ENCODE results near the gene DNAH5. TPM values are rescaled to one million over a fixed set of nuclear protein-coding genes. Genes with fewer than 3 reads are reported as not detected.

The DNAH5 gene
- total RNA-seq, 6 experiments from 2014 or later: 1.2 to 16.2 (median 3.4) TPM

DNA sequence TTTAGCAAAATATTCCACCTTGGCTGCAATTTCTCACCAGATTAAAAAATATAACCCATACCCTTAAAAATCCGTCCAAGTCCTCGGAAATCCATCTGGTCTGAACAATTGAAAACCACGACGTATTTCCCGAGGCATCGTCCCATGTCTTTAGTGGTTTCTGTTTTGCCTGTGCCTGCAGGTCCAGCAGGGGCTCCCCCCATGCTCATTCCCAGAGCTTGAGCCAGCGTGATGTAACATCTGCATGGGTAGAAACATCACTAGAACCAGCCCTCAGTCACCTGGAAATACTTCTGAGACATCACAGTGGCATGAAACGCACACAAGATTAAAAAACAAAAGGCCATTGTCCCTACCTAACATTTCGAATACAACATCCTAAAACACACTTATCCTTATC is 114.0 kb downstream of the DNAH5 start:
- WGBS (ENCODE audit: insufficient coverage, low coverage, low lambda C conversion rate, missing lambda C conversion rate): 54% methylated on average over 9 of the region's 9 CpGs
- H3K36me3 ChIP-seq: peaks cover 0 to 2% (median 0%) of the 10 kb centered on the region in 4 donors
- H3K27ac ChIP-seq: no peak overlapping the region
- H3K4me1 ChIP-seq: no peaks in the 10 kb centered on the region
- H3K9me3 ChIP-seq: no peaks in the 10 kb centered on the region
- DNase-seq (no peak), ATAC-seq (no peak)
- intact Hi-C loops (cut with DNase I): no loop called here
- H3K27me3 ChIP-seq: no peaks in the 10 kb centered on the region
- no peak overlapping the region for H3K4me3 ChIP-seq
- TF ChIP-seq POLR2A (IDR thresholded peaks at IDR 0.05): no peak
- TF ChIP-seq, protein P1, sequence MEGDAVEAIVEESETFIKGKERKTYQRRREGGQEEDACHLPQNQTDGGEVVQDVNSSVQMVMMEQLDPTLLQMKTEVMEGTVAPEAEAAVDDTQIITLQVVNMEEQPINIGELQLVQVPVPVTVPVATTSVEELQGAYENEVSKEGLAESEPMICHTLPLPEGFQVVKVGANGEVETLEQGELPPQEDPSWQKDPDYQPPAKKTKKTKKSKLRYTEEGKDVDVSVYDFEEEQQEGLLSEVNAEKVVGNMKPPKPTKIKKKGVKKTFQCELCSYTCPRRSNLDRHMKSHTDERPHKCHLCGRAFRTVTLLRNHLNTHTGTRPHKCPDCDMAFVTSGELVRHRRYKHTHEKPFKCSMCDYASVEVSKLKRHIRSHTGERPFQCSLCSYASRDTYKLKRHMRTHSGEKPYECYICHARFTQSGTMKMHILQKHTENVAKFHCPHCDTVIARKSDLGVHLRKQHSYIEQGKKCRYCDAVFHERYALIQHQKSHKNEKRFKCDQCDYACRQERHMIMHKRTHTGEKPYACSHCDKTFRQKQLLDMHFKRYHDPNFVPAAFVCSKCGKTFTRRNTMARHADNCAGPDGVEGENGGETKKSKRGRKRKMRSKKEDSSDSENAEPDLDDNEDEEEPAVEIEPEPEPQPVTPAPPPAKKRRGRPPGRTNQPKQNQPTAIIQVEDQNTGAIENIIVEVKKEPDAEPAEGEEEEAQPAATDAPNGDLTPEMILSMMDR (IDR thresholded peaks at IDR 0.05): no peak

GRCh38 chr5:13821366-13821765 is 123.1 kb downstream of the DNAH5 start:
- Histone ChIP-seq H3K4me3 (no peak overlapping the region), H3K36me3 (no peaks in the 10 kb centered on the region), H3K4me1 (no peaks in the 10 kb centered on the region), H3K27ac (no peak overlapping the region), H3K9me3 (no peaks in the 10 kb centered on the region), H3K27me3 (no peaks in the 10 kb centered on the region)
- intact Hi-C loops (cut with DNase I): no loop called here
- no peak for TF ChIP-seq POLR2A (IDR thresholded peaks at IDR 0.05)
- TF ChIP-seq, protein P1 (IDR thresholded peaks at IDR 0.05): no peak
- no peak for DNase-seq
- no peak for ATAC-seq
- WGBS (ENCODE audit: insufficient coverage, low coverage, low lambda C conversion rate, missing lambda C conversion rate): 56% methylated on average over 2 of the region's 2 CpGs

DNA sequence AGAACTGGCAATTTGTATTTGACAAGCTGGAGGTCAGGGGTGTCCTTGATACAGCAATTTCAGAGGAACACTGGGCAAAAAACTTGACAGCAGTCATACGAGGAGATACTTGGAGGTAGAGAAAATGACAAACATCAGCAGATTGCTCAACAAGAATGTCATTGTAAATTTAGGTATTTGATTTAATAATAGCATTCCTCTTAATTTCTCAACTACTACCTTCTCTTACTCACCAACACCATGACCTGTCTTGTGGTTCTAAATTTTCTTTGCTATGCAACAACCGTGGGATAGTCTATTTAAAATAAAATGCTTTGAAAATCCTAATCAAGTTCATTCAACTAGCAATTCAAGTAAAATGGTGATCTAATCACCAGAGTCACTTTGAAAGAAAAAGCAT is 128.4 kb downstream of the DNAH5 start:
- no peak for TF ChIP-seq POLR2A (IDR thresholded peaks at IDR 0.05)
- TF ChIP-seq, protein P1 (IDR thresholded peaks at IDR 0.05): no peak
- WGBS (ENCODE audit: insufficient coverage, low coverage, low lambda C conversion rate, missing lambda C conversion rate): 51% methylated on average over 2 of the region's 2 CpGs
- no peak overlapping the region for H3K27ac ChIP-seq
- H3K4me3 ChIP-seq: no peak overlapping the region
- H3K4me1 ChIP-seq: no peaks in the 10 kb centered on the region
- ATAC-seq (no peak), DNase-seq (no peak)
- no peaks in the 10 kb centered on the region for H3K27me3 ChIP-seq
- intact Hi-C loops (cut with DNase I): no loop called here
- no peaks in the 10 kb centered on the region for H3K36me3 ChIP-seq
- H3K9me3 ChIP-seq: no peaks in the 10 kb centered on the region

- DNase-seq (no peak), ATAC-seq (no peak)
- no peaks in the 10 kb centered on the region for H3K4me1 ChIP-seq
- TF ChIP-seq, protein P1 (IDR thresholded peaks at IDR 0.05): peak in 1 of 4 donors; percentile 10
- no peak for TF ChIP-seq POLR2A (IDR thresholded peaks at IDR 0.05)
- intact Hi-C loops (cut with DNase I): no loop called here
- 63% methylated on average over 1 of the region's 1 CpG for WGBS (ENCODE audit: insufficient coverage, low coverage, low lambda C conversion rate, missing lambda C conversion rate)
- H3K36me3 ChIP-seq: no peaks in the 10 kb centered on the region
- H3K9me3 ChIP-seq: no peaks in the 10 kb centered on the region
- no peak overlapping the region for H3K27ac ChIP-seq
- no peaks in the 10 kb centered on the region for H3K27me3 ChIP-seq
- H3K4me3 ChIP-seq: no peak overlapping the region
Observed at GRCh38 chr5:13814301-13814700, 130.2 kb downstream of the DNAH5 start.

DNA sequence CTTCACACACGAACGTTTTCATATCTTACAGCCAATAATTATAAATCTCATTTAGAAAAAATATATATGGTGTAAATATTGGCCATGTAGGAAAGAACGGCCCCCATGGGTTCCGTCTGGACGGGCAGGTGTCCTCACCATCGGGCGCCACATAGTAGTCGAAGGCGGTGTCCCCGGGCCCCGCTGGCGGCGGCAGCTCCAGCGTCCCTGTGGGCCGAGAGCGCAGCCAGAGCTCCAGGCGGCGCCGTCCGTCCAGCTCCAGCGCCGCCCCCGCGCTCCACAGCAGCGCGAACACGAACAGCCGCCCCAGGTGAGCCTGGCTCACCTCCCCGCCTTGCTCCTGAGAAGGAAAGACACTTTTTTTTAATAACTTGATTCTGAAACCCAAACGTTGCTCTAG is 134.6 kb downstream of the DNAH5 start:
- no peaks in the 10 kb centered on the region for H3K4me1 ChIP-seq
- DNase-seq (peak in 1 of 3 donors; percentile 18), ATAC-seq (peak in 2 of 4 donors; percentile 25 to 45)
- no peak for TF ChIP-seq POLR2A (IDR thresholded peaks at IDR 0.05)
- TF ChIP-seq, protein P1 (IDR thresholded peaks at IDR 0.05): no peak
- H3K36me3 ChIP-seq: no peaks in the 10 kb centered on the region
- intact Hi-C loops (cut with DNase I): no loop called here
- WGBS (ENCODE audit: insufficient coverage, low coverage, low lambda C conversion rate, missing lambda C conversion rate): 65% methylated on average over 30 of the region's 30 CpGs
- H3K27ac ChIP-seq: no peak overlapping the region
- H3K27me3 ChIP-seq: no peaks in the 10 kb centered on the region
- no peaks in the 10 kb centered on the region for H3K9me3 ChIP-seq
- H3K4me3 ChIP-seq: no peak overlapping the region

Data from right lobe of liver (tissue), 6 donors.